ENCODE results near the gene CPEB4.

CPEB4 gene

GRCh38 chr5:173972925-173973615, 84.9 kb downstream of the CPEB4 start:
- DNase-seq (ENCODE audit: low spot score): peak; percentile 85

GRCh38 chr5:173973616-173973969, 85.4 kb downstream of the CPEB4 start:
- no peak for DNase-seq (ENCODE audit: low spot score)

GRCh38 chr5:173974688-173975239, 86.6 kb downstream of the CPEB4 start:
- DNase-seq (ENCODE audit: low spot score): no peak

DNA sequence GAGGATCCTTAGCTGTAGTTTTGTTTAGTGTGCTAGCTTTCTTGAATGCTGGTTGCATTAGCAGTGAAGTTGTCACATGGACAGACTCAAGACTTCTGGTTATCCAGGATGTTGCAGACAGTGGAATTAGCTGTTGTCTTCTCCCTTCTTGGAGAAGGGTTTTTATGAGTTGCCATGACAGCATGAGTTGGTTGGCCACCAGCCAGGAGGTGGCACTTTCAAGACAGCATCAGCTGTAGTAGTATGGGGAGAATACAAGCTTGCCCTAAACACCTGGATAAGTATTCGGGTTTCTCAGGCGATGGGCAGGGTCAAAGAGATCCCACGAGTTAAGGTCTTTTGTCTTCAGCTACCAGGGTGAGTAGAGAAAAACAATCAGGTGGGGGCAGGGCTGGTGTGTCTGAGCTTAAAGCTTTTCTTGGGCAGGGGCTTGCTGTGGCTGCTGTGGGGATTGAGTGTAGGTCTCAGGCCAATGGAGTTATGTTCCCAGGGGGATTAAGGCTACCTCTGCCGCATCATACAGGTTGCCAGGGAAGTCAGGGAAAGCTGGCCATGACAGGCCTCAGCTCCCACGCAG, 93.1 kb downstream of the CPEB4 start:
- no peak for DNase-seq (ENCODE audit: low spot score)

GRCh38 chr5:173984218-173984617, 96.1 kb downstream of the CPEB4 start:
- DNase-seq (ENCODE audit: low spot score): no peak

GRCh38 chr5:173988554-173989431, 100.6 kb downstream of the CPEB4 start, which contains the start of gene C5orf47:
Gene C5orf47 (plus strand): TSS chr5:173989170. CDS start chr5:173989264, 94 bp downstream.
- no peak for DNase-seq (ENCODE audit: low spot score)

GRCh38 chr5:173989432-173990082, 101.4 kb downstream of the CPEB4 start:
- DNase-seq (ENCODE audit: low spot score): no peak

DNA sequence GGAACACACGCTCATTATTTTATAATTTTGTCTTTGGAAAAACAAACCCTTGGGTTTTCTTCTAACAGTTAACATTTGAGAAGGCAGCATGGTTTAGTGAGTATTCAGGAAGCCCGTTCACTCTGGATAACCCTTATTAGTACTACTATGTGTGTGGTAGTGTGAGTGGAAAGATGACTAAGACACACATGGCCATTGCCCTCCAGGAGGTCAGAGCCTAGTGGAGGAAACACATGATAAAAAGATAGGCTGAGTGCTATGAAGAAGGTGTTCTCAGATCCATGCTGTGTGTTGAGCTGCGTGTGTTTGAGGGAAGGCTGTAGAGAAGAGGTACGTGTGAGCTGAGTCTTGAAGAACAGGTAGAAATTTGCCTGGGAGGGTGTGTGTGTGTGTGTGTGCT, 109.2 kb downstream of the CPEB4 start:
- DNase-seq (ENCODE audit: low spot score): no peak

DNA sequence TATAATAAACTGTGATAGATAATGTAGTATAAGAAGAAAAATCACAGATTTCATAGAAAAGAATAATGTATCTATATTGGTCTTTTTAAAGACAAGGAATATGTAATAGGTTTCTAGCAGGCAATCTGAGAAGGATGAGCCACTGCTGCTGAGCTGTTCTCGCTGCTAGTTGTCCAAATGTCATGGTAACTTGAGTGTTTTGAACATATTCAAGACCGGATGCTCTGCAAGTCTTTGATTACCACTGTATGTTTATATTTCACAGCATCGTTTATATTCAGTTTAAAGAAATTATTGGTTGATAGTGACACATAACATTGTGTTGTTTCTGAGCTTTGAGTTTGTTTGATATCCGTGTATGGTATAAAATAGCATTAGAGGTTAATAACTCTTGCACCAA, 110.4 kb downstream of the CPEB4 start:
- no peak for DNase-seq (ENCODE audit: low spot score)

GRCh38 chr5:174000076-174000475, 111.9 kb downstream of the CPEB4 start:
- no peak for DNase-seq (ENCODE audit: low spot score)

DNA sequence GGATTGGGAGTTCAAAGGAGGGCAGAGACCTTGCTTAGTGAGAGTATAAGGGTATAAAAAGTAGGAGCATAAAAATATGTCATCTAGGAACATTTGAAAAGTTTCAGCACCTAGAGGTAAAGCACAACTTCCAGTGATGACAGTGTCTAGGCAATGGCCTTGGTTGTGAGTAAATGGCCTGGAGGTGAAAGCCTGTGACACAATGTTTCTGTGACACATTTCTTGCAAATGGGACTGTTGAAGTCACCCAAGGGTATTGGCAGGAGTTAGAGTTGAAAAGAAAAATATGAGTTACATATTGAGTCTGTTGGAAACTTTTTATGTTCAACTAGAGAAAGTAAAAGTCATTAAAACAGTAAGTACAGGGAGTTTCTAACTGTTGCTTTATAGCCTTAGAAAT, 115.6 kb downstream of the CPEB4 start:
- no peak for DNase-seq (ENCODE audit: low spot score)

GRCh38 chr5:174008922-174009321, 120.8 kb downstream of the CPEB4 start:
- no peak for DNase-seq (ENCODE audit: low spot score)

GRCh38 chr5:174010365-174010764, 122.2 kb downstream of the CPEB4 start:
- DNase-seq (ENCODE audit: low spot score): no peak

DNA sequence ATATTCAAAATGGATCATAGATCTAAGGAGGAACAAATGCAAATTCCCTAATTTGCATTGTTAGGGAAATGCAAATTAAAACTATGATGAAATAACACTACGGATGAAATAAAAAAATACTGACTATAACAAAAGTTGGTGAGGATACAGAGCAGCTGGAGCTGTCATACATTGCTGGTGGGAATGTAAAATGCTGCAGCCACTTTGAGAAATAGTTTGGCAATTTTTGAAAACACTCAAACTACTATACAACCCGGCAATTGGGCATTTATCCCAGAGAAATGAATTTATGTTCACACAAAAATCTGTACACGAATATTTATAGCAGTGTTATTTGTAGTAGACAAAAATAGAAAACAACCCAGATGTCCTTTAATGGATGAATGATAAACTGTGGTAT, 123.3 kb downstream of the CPEB4 start:
- no peak for DNase-seq (ENCODE audit: low spot score)

All from globus pallidus (tissue), 1 donor.